Ascending aorta (tissue), 2 donors: ENCODE results near the gene BTBD2. TPM values are rescaled to one million over a fixed set of nuclear protein-coding genes. Genes with fewer than 3 reads are reported as not detected.

Experiments
- DNase-seq, 2 donors: peaks; one replicate each; pipeline ENCODE4 v3.0.0-alpha.2; 2019; ENCODE audit warnings: low spot score in 2 of 2
- H3K27ac ChIP-seq, 2 donors: fragments of 200-600 bp; sonication (generic); one replicate each; pipeline ENCODE4 v1.5.1; 2016 to 2017; ENCODE audit warnings: mild to moderate bottlenecking in 1 of 2
- H3K27me3 ChIP-seq: fragments of 200-600 bp; sonication (generic); one replicate; pipeline ENCODE4 v1.5.1; 2017
- H3K36me3 ChIP-seq, 2 donors: fragments of 200-600 bp; sonication (generic); one replicate each; pipeline ENCODE4 v1.5.1; 2016
- H3K4me1 ChIP-seq, 2 donors: fragments of 200-600 bp; sonication (generic); one replicate each; pipeline ENCODE4 v1.5.1; 2016 to 2017; ENCODE audit warnings: mild to moderate bottlenecking in 1 of 2
- H3K4me3 ChIP-seq, 2 donors: fragments of 200-600 bp; sonication (generic); one replicate each; pipeline ENCODE4 v1.5.1; 2016 to 2017; ENCODE audit warnings: mild to moderate bottlenecking in 1 of 2
- H3K9me3 ChIP-seq, 2 donors: fragments of 200-600 bp; sonication (generic); one replicate each; pipeline ENCODE4 v1.5.1; 2016
- CTCF ChIP-seq, 3 experiments: fragments of 200-600 bp in 2 of 3; fragments of 450-650 bp in 1 of 3; sonication (generic) in 2 of 3; IDR thresholded peaks; one replicate each; pipeline ENCODE4 v1.5.1; 2016 to 2019; ENCODE audit warnings: antibody characterized with exemption in 3 of 3, mild to moderate bottlenecking in 1 of 3, moderate library complexity in 1 of 3
- intact Hi-C: fragments of 100-400 bp; cut with DNase I; formaldehyde crosslinking; loops from one replicate; pipeline ENCODE4 v1.15.1; 2023
- total RNA-seq: library from RNA; depleted of rRNA; stranded (reverse); fragments of >200 nt; gene quantifications from one replicate; pipeline ENCODE4 v1.1.0, GENCODE V29; 2016

BTBD2 gene
- total RNA-seq, 1 donor from 2014 or later: 90.1 TPM

DNA sequence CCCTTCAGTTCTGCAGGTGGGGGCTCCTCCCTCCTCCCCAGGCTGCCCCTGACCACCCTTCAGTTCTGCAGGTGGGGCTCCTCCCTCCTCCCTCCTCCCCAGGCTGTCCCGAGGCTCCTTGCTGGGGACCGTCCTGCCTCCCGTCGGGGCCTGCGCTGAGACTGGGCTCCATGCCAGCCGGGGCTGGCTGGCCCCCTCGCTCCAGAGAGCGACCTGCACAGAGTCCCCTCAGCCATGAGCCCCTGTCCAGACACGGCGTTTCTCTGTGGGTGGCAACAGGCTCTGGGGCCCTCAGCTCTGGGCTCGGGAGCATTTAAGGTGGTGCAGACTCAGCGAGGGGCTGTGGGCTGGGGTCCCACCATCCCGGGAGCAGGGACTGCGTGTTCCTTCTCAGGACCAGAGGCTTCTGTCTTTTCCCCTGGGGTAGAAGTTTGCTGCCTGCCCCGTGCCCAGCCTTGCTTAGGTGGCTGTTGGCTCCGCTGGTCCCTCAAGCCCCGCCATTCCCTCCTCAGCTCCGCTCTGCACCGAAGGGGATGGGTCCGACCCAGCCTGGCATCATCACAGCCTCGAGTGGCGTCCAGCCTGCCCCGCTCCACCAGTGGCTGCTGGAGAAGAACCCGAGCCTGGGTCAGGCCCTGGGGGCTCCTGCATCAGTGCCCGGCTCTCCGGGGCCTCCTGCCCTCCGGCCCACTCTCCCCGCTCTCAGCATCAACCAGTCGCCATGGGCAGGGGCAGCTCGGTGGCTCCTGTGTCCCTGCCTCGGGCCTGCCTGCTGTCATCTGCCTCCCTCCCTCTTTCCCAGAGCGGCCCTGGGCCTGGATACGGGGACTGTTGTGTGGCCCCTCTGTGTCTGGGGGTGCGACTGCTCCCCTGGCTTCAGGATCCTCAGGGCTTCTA is 47.0 kb downstream of the BTBD2 start:
- intact Hi-C loops: no loop called here
- Histone ChIP-seq H3K36me3 (peaks cover 12 to 21% of the 10 kb centered on the region in 2 donors), H3K27me3 (no peaks in the 10 kb centered on the region), H3K4me1 (no peaks in the 10 kb centered on the region), H3K27ac (no peak overlapping the region), H3K9me3 (no peaks in the 10 kb centered on the region), H3K4me3 (no peak overlapping the region)
- no peak for TF ChIP-seq CTCF (IDR thresholded peaks at IDR 0.05)
- DNase-seq: no peak

DNA sequence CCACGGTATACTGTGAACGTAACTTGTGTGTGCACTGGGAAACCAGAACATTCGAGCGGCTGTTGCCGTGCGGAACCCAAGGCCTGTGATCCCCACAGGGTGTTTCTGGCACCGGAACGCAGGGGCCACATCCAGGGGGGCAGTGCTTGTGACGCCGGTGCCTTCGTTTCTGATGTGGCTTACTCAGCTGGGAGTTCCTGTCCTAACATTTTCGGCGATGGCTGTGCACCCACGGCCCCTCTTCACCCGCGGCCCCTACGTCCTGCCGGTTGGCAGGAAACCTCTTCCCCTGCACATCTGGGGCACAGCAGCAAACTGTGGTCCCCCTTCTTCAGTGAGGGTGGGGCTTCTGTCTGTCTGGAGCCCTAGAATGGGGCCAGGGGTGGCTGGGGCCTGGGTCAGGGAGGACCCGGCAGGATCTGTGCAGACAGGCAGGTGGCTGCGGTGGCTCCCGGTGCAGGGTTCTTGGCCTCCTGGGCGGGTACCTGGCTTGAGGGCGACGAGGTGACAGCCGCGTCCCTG is 48.4 kb downstream of the BTBD2 start:
- Histone ChIP-seq H3K36me3 (peaks cover 12 to 21% of the 10 kb centered on the region in 2 donors), H3K4me3 (no peak overlapping the region), H3K9me3 (no peaks in the 10 kb centered on the region), H3K27me3 (no peaks in the 10 kb centered on the region), H3K4me1 (no peaks in the 10 kb centered on the region), H3K27ac (no peak overlapping the region)
- intact Hi-C loops: no loop called here
- no peak for TF ChIP-seq CTCF (IDR thresholded peaks at IDR 0.05)
- no peak for DNase-seq

GRCh38 chr19:1962674-1963073 is 52.8 kb downstream of the BTBD2 start:
- H3K27me3 ChIP-seq: no peaks in the 10 kb centered on the region
- H3K4me1 ChIP-seq: no peaks in the 10 kb centered on the region
- intact Hi-C loops: no loop called here
- no peaks in the 10 kb centered on the region for H3K9me3 ChIP-seq
- no peaks in the 10 kb centered on the region for H3K36me3 ChIP-seq
- TF ChIP-seq CTCF (IDR thresholded peaks at IDR 0.05): no peak
- no peak overlapping the region for H3K4me3 ChIP-seq
- no peak overlapping the region for H3K27ac ChIP-seq
- DNase-seq: no peak

GRCh38 chr19:1961000-1961883 is 54.3 kb downstream of the BTBD2 start:
- Histone ChIP-seq H3K27me3 (no peaks in the 10 kb centered on the region), H3K36me3 (no peaks in the 10 kb centered on the region), H3K4me3 (no peak overlapping the region), H3K4me1 (no peaks in the 10 kb centered on the region), H3K9me3 (no peaks in the 10 kb centered on the region), H3K27ac (no peak overlapping the region)
- intact Hi-C loops: no loop called here
- TF ChIP-seq CTCF (IDR thresholded peaks at IDR 0.05): no peak
- DNase-seq: no peak

DNA sequence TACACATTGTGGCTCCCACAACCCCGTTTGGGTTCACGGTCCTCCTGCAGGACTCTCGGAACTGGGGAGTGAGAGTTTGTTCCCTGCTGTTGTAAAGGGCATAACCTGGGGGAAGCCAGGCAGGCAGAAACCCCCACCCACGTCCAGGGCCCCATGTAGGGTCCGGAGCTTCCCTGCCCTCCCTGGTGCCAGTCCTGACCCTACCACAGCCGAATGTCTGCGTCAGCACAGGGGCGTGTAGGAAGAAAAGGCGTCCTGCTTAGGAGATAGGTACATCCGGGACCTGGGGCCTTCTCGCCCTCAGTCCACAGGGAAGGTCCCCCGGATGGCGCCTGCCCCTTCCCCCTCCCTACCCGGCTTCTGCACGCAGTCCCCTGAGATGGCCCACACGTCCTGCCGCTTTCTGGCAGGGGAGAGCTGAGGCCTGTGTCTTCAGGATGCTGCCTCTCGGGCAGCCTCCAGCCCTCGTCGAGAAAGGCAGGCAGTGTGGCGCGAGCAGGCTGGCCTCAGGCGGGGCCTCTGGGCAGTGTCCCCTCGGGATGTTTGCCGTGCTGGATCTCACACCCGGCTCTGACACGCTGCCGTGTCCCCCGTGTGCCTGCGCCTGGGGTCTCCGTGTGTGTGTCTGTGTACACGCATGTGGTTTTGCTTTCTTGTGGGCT is 55.5 kb downstream of the BTBD2 start:
- intact Hi-C loops: no loop called here
- H3K9me3 ChIP-seq: no peaks in the 10 kb centered on the region
- no peak for DNase-seq

More for the DNA sequence above, 55.5 kb downstream of the BTBD2 start:
- Histone ChIP-seq H3K36me3 (no peaks in the 10 kb centered on the region), H3K4me1 (no peaks in the 10 kb centered on the region), H3K27me3 (no peaks in the 10 kb centered on the region), H3K27ac (no peak overlapping the region), H3K4me3 (no peak overlapping the region)
- no peak for TF ChIP-seq CTCF (IDR thresholded peaks at IDR 0.05)
